GM23338 (cell line): ENCODE measurements around the gene SEZ6L. TPM values are rescaled to one million over a fixed set of nuclear protein-coding genes. Genes with fewer than 3 reads are reported as not detected.

Experiments
- ATAC-seq: fragments of 200-7000 bp; cut with Tn5 transposase; 3 replicates; pipeline ENCODE4 v1.9.1; 2020
- DNase-seq: peaks from one replicate; pipeline ENCODE4 v3.0.0-alpha.2; 2015; ENCODE audit warnings: low spot score
- H2AFZ ChIP-seq: fragments of 200-600 bp; sonication (generic); 2 replicates; pipeline ENCODE4 v1.8.0; 2016; ENCODE audit warnings: antibody characterized with exemption, mild to moderate bottlenecking, moderate library complexity
- H3F3A ChIP-seq: fragments of 200-600 bp; sonication (generic); replicated peaks from 2 replicates; pipeline ENCODE4 v1.8.0; 2017; ENCODE audit warnings: antibody characterized with exemption, mixed run types, low read depth
- H3K27ac ChIP-seq: fragments of 200-600 bp; sonication (generic); 2 replicates; pipeline ENCODE4 v1.6.1; 2016; ENCODE audit warnings: low read depth
- H3K27me3 ChIP-seq: fragments of 200-600 bp; sonication (generic); 2 replicates; pipeline ENCODE4 v1.8.0; 2016; ENCODE audit warnings: mild to moderate bottlenecking, mixed run types, moderate library complexity; ENCODE audit not compliant: insufficient read depth
- H3K36me3 ChIP-seq: fragments of 200-600 bp; sonication (generic); 2 replicates; pipeline ENCODE4 v1.8.0; 2016; ENCODE audit warnings: mild to moderate bottlenecking; ENCODE audit not compliant: insufficient read depth
- H3K4me1 ChIP-seq: fragments of 200-600 bp; sonication (generic); 2 replicates; pipeline ENCODE4 v1.8.0; 2016; ENCODE audit warnings: mild to moderate bottlenecking, moderate library complexity; ENCODE audit not compliant: insufficient read depth
- H3K4me2 ChIP-seq: fragments of 200-600 bp; sonication (generic); 2 replicates; pipeline ENCODE4 v1.7.1; 2017; ENCODE audit warnings: mixed run types
- H3K4me3 ChIP-seq: fragments of 200-600 bp; sonication (generic); 2 replicates; pipeline ENCODE4 v1.6.1; 2016; ENCODE audit warnings: mixed run types
- H3K79me2 ChIP-seq: fragments of 200-600 bp; sonication (generic); replicated peaks from 2 replicates; pipeline ENCODE4 v1.8.0; 2017; ENCODE audit warnings: mild to moderate bottlenecking; ENCODE audit not compliant: insufficient read depth
- H3K9me2 ChIP-seq: fragments of 200-600 bp; sonication (generic); 2 replicates; pipeline ENCODE4 v1.8.0; 2017; ENCODE audit not compliant: insufficient read depth
- H4K20me1 ChIP-seq: fragments of 200-600 bp; sonication (generic); replicated peaks from 2 replicates; pipeline ENCODE4 v1.8.0; 2017; ENCODE audit warnings: mild to moderate bottlenecking; ENCODE audit not compliant: insufficient read depth
- H3K27ac Mint-ChIP-seq: 2 replicates; pipeline ENCODE4 v1.8.0; 2020; ENCODE audit warnings: inconsistent platforms, mild to moderate bottlenecking, moderate library complexity, mixed read lengths
- H3K27me3 Mint-ChIP-seq: 3 replicates; pipeline ENCODE4 v1.8.0; 2022; ENCODE audit warnings: low read depth, mild to moderate bottlenecking, moderate library complexity, mixed read lengths, inconsistent platforms; ENCODE audit not compliant: insufficient read depth, poor library complexity
- H3K36me3 Mint-ChIP-seq: 3 replicates; pipeline ENCODE4 v1.8.0; 2021; ENCODE audit warnings: low read depth, mild to moderate bottlenecking, inconsistent platforms, moderate library complexity, mixed read lengths
- H3K4me1 Mint-ChIP-seq: 3 replicates; pipeline ENCODE4 v1.8.0; 2020; ENCODE audit warnings: mild to moderate bottlenecking, inconsistent platforms, mixed read lengths
- H3K4me3 Mint-ChIP-seq: 3 replicates; pipeline ENCODE4 v1.8.0; 2021; ENCODE audit warnings: moderate library complexity, mild to moderate bottlenecking, inconsistent platforms, mixed read lengths
- H3K9me3 Mint-ChIP-seq: 3 replicates; pipeline ENCODE4 v1.8.0; 2020; ENCODE audit warnings: moderate library complexity, mild to moderate bottlenecking, inconsistent platforms, mixed read lengths
- CREB1 ChIP-seq: fragments of 250-450 bp; sonication (Bioruptor Pico); IDR thresholded peaks from 2 replicates; pipeline ENCODE4 v1.5.0; 2020; ENCODE audit warnings: low read depth, mild to moderate bottlenecking, moderate library complexity
- CTCF ChIP-seq, 2 experiments: fragments of 200-600 bp in 1 of 2; sonication (generic) in 1 of 2; conservative IDR thresholded peaks; 2 replicates each; pipeline versions ENCODE4 v1.5.1 to v1.6.1; 2016 to 2017; ENCODE audit warnings: antibody characterized with exemption in 2 of 2, low read depth in 2 of 2, mild to moderate bottlenecking in 2 of 2, moderate library complexity in 1 of 2
- EZH2 ChIP-seq: fragments of 200-600 bp; sonication (generic); IDR thresholded peaks from one replicate; pipeline ENCODE4 v1.8.0; 2017; ENCODE audit warnings: antibody characterized with exemption, mild to moderate bottlenecking, low read depth; ENCODE audit not compliant: unreplicated experiment
- EZH2phosphoT487 ChIP-seq: fragments of 200-600 bp; sonication (generic); IDR thresholded peaks from one replicate; pipeline ENCODE4 v1.8.1; 2018; ENCODE audit warnings: antibody characterized with exemption; ENCODE audit not compliant: unreplicated experiment
- JUNB ChIP-seq: IDR thresholded peaks from one replicate; pipeline ENCODE4 v1.6.1; 2016; ENCODE audit warnings: antibody characterized with exemption; ENCODE audit not compliant: unreplicated experiment
- NANOG ChIP-seq: IDR thresholded peaks from 2 replicates; pipeline ENCODE4 v1.6.1; 2016; ENCODE audit warnings: antibody characterized with exemption, borderline replicate concordance
- POLR2AphosphoS5 ChIP-seq: IDR thresholded peaks from 2 replicates; pipeline ENCODE4 v1.6.1; 2016; ENCODE audit warnings: antibody characterized with exemption, low read depth
- ZNF114 ChIP-seq: fragments of 250-450 bp; sonication (Bioruptor Pico); IDR thresholded peaks from 2 replicates; pipeline ENCODE4 v1.5.0; 2020; ENCODE audit warnings: mild to moderate bottlenecking, moderate library complexity
- ZNF331 ChIP-seq: fragments of 250-450 bp; sonication (Bioruptor Pico); IDR thresholded peaks from 2 replicates; pipeline ENCODE4 v1.5.0; 2020; ENCODE audit warnings: low read depth, mild to moderate bottlenecking, moderate library complexity
- polyA plus RNA-seq: library from polyadenylated mRNA; unstranded; fragments of >200 nt; fragmentation: Nextera tagmentation; extraction: Ambion mirVana; gene quantifications from 2 replicates; pipeline ENCODE4 v1.2.1, GENCODE V29; 2016
- total RNA-seq: library from RNA; depleted of rRNA; stranded (reverse); fragments of >200 nt; shearing (Covaris generic); gene quantifications from 2 replicates; pipeline ENCODE4 v1.2.3, GENCODE V29; 2014
- TF ChIP-seq, protein P1 (sequence below): IDR thresholded peaks from 2 replicates; pipeline ENCODE4 v1.6.1; 2016; ENCODE audit warnings: antibody characterized with exemption
- TF ChIP-seq, protein P2 (sequence below): IDR thresholded peaks from one replicate; pipeline ENCODE4 v1.6.1; 2018; ENCODE audit warnings: antibody characterized with exemption; ENCODE audit not compliant: unreplicated experiment

Gene SEZ6L
- total and polyA plus RNA-seq, 2 experiments from 2014 or later, result 0.13 to 0.24 TPM

DNA sequence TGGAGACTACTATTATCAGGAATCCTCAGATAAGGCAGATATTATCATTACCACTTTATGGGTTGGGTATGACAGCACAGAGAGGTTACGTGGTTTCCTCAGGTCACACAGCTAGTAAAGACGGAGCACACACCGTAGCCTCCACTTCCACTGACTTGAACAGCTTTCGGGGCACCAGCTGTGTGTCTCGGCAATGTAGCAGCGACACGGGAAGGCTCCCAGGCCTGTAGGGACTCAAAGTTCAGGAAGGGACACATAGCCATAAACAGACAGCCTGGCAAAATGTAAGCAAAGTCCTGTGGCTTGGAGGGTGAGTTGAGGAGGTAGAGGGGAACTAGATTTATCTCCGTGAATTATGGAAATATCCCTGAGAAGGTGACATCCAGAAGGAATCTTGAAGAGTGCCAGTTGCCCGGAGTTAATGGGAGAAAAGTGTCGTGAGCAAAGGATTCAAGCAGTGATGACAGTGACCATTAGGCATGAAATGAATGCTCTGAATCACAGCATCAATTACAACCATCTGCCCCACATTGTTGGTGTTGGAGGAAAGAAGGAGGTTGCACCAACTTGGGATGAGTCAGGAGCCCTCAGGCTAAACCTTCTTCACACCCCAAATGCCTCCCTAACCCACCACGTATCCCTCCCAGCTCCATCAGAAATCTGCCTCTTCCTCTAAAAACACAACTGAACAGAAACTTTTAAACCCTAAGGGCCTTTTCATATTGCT, 153.1 kb downstream of the SEZ6L start:
- Histone ChIP-seq H3K27me3 (no peaks in the 10 kb centered on the region), H3K9me2 (no peaks in the 10 kb centered on the region), H3K4me2 (no peak overlapping the region), H2AFZ (no peak overlapping the region), H3K4me3 (no peak overlapping the region), H3K79me2 (no peaks in the 10 kb centered on the region), H4K20me1 (no peaks in the 10 kb centered on the region; the same call in 1 of the 2 replicates), H3K4me1 (no peaks in the 10 kb centered on the region), H3K36me3 (no peaks in the 10 kb centered on the region), H3K27ac (no peak overlapping the region), H3F3A (no peaks in the 10 kb centered on the region)
- H3K4me1 Mint-ChIP-seq, result peaks cover 2% of the 10 kb centered on the region; the same call in 1 of the 3 replicates
- no peak overlapping the region; the same call in 1 of the 2 replicates for H3K27ac Mint-ChIP-seq
- TF ChIP-seq CTCF (conservative IDR thresholded peaks at IDR 0.05; ENCODE audit: low read depth in 2 of 2) (no peak), NANOG (no peak), EZH2phosphoT487 (no peak), POLR2AphosphoS5 (no peak), ZNF114 (CRISPR knock-in tag) (no peak), EZH2 (no peak), JUNB (no peak), CREB1 (CRISPR knock-in tag) (no peak), ZNF331 (CRISPR knock-in tag) (no peak)
- TF ChIP-seq, protein P1, sequence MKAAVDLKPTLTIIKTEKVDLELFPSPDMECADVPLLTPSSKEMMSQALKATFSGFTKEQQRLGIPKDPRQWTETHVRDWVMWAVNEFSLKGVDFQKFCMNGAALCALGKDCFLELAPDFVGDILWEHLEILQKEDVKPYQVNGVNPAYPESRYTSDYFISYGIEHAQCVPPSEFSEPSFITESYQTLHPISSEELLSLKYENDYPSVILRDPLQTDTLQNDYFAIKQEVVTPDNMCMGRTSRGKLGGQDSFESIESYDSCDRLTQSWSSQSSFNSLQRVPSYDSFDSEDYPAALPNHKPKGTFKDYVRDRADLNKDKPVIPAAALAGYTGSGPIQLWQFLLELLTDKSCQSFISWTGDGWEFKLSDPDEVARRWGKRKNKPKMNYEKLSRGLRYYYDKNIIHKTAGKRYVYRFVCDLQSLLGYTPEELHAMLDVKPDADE, result no peak
- TF ChIP-seq, protein P2, sequence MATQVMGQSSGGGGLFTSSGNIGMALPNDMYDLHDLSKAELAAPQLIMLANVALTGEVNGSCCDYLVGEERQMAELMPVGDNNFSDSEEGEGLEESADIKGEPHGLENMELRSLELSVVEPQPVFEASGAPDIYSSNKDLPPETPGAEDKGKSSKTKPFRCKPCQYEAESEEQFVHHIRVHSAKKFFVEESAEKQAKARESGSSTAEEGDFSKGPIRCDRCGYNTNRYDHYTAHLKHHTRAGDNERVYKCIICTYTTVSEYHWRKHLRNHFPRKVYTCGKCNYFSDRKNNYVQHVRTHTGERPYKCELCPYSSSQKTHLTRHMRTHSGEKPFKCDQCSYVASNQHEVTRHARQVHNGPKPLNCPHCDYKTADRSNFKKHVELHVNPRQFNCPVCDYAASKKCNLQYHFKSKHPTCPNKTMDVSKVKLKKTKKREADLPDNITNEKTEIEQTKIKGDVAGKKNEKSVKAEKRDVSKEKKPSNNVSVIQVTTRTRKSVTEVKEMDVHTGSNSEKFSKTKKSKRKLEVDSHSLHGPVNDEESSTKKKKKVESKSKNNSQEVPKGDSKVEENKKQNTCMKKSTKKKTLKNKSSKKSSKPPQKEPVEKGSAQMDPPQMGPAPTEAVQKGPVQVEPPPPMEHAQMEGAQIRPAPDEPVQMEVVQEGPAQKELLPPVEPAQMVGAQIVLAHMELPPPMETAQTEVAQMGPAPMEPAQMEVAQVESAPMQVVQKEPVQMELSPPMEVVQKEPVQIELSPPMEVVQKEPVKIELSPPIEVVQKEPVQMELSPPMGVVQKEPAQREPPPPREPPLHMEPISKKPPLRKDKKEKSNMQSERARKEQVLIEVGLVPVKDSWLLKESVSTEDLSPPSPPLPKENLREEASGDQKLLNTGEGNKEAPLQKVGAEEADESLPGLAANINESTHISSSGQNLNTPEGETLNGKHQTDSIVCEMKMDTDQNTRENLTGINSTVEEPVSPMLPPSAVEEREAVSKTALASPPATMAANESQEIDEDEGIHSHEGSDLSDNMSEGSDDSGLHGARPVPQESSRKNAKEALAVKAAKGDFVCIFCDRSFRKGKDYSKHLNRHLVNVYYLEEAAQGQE, result no peak
- no peak for ATAC-seq
- no peaks in the 10 kb centered on the region for H3K36me3 Mint-ChIP-seq
- H3K9me3 Mint-ChIP-seq, result no peaks in the 10 kb centered on the region
- H3K27me3 Mint-ChIP-seq, result peaks cover 4% of the 10 kb centered on the region
- H3K4me3 Mint-ChIP-seq, result no peak overlapping the region
- DNase-seq, result no peak
